CD14-positive monocyte (primary cell): ENCODE measurements around the gene TDP1. TPM values are rescaled to one million over a fixed set of nuclear protein-coding genes. Genes with fewer than 3 reads are reported as not detected.

Source experiments
- DNase-seq, 3 donors: peaks; one replicate each; pipeline ENCODE4 v3.0.0-alpha.2; 2011 to 2022
- H2AFZ ChIP-seq: 2 replicates; pipeline ENCODE4 v1.6.0; 2012; ENCODE audit warnings: mild to moderate bottlenecking, low read depth, low read length, inconsistent platforms; ENCODE audit not compliant: insufficient read depth, poor library complexity, severe bottlenecking
- H3K27ac ChIP-seq, 2 donors: 1 replicate in 1 of 2; 2 replicates in 1 of 2; pipeline ENCODE4 v1.5.1; 2012 to 2013; ENCODE audit warnings: low read length in 2 of 2, control low read depth in 1 of 2, inconsistent platforms in 1 of 2, low read depth in 1 of 2, mild to moderate bottlenecking in 1 of 2
- H3K27me3 ChIP-seq, 2 donors: one replicate each; pipeline versions ENCODE4 v1.6.0 to v1.6.1; 2011 to 2013; ENCODE audit warnings: low read length in 2 of 2; ENCODE audit not compliant: control insufficient read depth in 2 of 2, insufficient read depth in 2 of 2
- H3K36me3 ChIP-seq, 2 donors: replicated peaks in 1 of 2; 1 replicate in 1 of 2; 2 replicates in 1 of 2; pipeline versions ENCODE4 v1.5.1 to v1.6.1; 2012 to 2013; ENCODE audit warnings: low read length in 2 of 2, control low read depth in 1 of 2, inconsistent platforms in 1 of 2, mild to moderate bottlenecking in 1 of 2; ENCODE audit not compliant: insufficient read depth in 2 of 2, control insufficient read depth in 1 of 2
- H3K4me1 ChIP-seq, 2 donors: 1 replicate in 1 of 2; 2 replicates in 1 of 2; pipeline versions ENCODE4 v1.5.1 to v1.6.1; 2012 to 2013; ENCODE audit warnings: low read length in 2 of 2, control low read depth in 1 of 2, inconsistent platforms in 1 of 2, mild to moderate bottlenecking in 1 of 2, moderate library complexity in 1 of 2; ENCODE audit not compliant: insufficient read depth in 2 of 2, control insufficient read depth in 1 of 2
- H3K4me2 ChIP-seq: replicated peaks from 2 replicates; pipeline ENCODE3; 2012; ENCODE audit warnings: low read length, moderate library complexity, mild to moderate bottlenecking; ENCODE audit not compliant: poor library complexity, severe bottlenecking; ENCODE audit errors: extremely low read depth
- H3K4me3 ChIP-seq, 3 experiments: fragments of 200-600 bp in 1 of 3; sonication (generic) in 1 of 3; replicated peaks in 1 of 3; 1 replicate in 2 of 3; 2 replicates in 1 of 3; pipeline ENCODE4 v1.5.1; 2011 to 2013; ENCODE audit warnings: low read length in 3 of 3, mild to moderate bottlenecking in 3 of 3, control low read depth in 2 of 3, low read depth in 2 of 3, inconsistent platforms in 1 of 3, moderate library complexity in 1 of 3
- H3K79me2 ChIP-seq: 2 replicates; pipeline ENCODE4 v1.6.0; 2012; ENCODE audit warnings: mild to moderate bottlenecking, control low read depth, inconsistent platforms, low read length, moderate library complexity; ENCODE audit not compliant: insufficient read depth
- H3K9ac ChIP-seq: 2 replicates; pipeline ENCODE4 v1.6.0; 2017; ENCODE audit warnings: low read length, mild to moderate bottlenecking; ENCODE audit not compliant: insufficient read depth, poor library complexity, severe bottlenecking
- H3K9me3 ChIP-seq, 2 donors: replicated peaks in 1 of 2; 1 replicate in 1 of 2; 2 replicates in 1 of 2; pipeline versions ENCODE4 v1.5.1 to v1.6.1; 2012 to 2013; ENCODE audit warnings: low read length in 2 of 2, control low read depth in 1 of 2; ENCODE audit not compliant: control insufficient read depth in 1 of 2, insufficient read depth in 1 of 2
- H4K20me1 ChIP-seq: 2 replicates; pipeline ENCODE4 v1.6.0; 2012; ENCODE audit warnings: mild to moderate bottlenecking, low read length, control low read depth, moderate library complexity; ENCODE audit not compliant: insufficient read depth
- H3K27ac Mint-ChIP-seq, 7 donors: one replicate each; pipeline ENCODE4 v1.8.0; 2020; ENCODE audit warnings: mild to moderate bottlenecking in 7 of 7, mixed read lengths in 7 of 7, moderate library complexity in 6 of 7, inconsistent platforms in 2 of 7
- H3K27me3 Mint-ChIP-seq, 3 donors: one replicate each; pipeline ENCODE4 v1.8.0; 2021 to 2022; ENCODE audit warnings: low read depth in 3 of 3, mild to moderate bottlenecking in 3 of 3, mixed read lengths in 3 of 3, moderate library complexity in 3 of 3, inconsistent platforms in 1 of 3
- H3K36me3 Mint-ChIP-seq, 2 donors: one replicate each; pipeline ENCODE4 v1.8.0; 2020; ENCODE audit warnings: mixed read lengths in 2 of 2, inconsistent platforms in 1 of 2, mild to moderate bottlenecking in 1 of 2
- H3K4me1 Mint-ChIP-seq: one replicate; pipeline ENCODE4 v1.8.0; 2020; ENCODE audit warnings: mild to moderate bottlenecking, mixed read lengths
- H3K4me3 Mint-ChIP-seq, 2 donors: one replicate each; pipeline ENCODE4 v1.8.0; 2020; ENCODE audit warnings: mild to moderate bottlenecking in 2 of 2, mixed read lengths in 2 of 2, moderate library complexity in 1 of 2
- H3K9me3 Mint-ChIP-seq, 7 donors: one replicate each; pipeline ENCODE4 v1.8.0; 2020 to 2022; ENCODE audit warnings: mixed read lengths in 7 of 7, mild to moderate bottlenecking in 6 of 7, moderate library complexity in 6 of 7, inconsistent platforms in 2 of 7
- CTCF ChIP-seq: fragments of 200-600 bp; IDR thresholded peaks from one replicate; pipeline ENCODE4 v1.8.0; 2022; ENCODE audit warnings: antibody characterized with exemption, mild to moderate bottlenecking
- WGBS: methylation state at CpG from one replicate; pipeline ENCODE4 v1.1.5; 2013; ENCODE audit warnings: missing lambda C conversion rate; ENCODE audit not compliant: insufficient coverage; 5-methylcytosine and 5-hydroxymethylcytosine counted together
- intact Hi-C, 2 donors: fragments of 100-400 bp; cut with micrococcal nuclease; formaldehyde crosslinking; loops; one replicate each; pipeline versions ENCODE4 v1.15.0 to v1.15.1; 2023
- polyA plus RNA-seq, 3 donors: library from polyadenylated mRNA; depleted of rRNA in 1 of 3; unstranded in 2 of 3; stranded (reverse) in 1 of 3; fragments of 300-500 nt in 2 of 3; fragments of >200 nt in 1 of 3; fragmentation: Illumina TruSeq in 2 of 3; gene quantifications; 1 replicate in 2 of 3; 2 replicates in 1 of 3; pipeline ENCODE4 v1.2.3, GENCODE V29; 2012 to 2021

The TDP1 gene
- polyA plus RNA-seq, 3 donors, result 9.2 to 13.4 (median 10.6) TPM

- Mint-ChIP-seq H3K4me3 (peak overlapping the region; percentile 98 to 99), H3K4me1 (peaks cover 51% of the 10 kb centered on the region), H3K27ac (peak overlapping the region in 6 of 7 donors; percentile 28 to 88 (median 78)), H3K36me3 (peaks cover 15 to 27% of the 10 kb centered on the region in 2 donors), H3K27me3 (peaks cover 42 to 72% (median 58%) of the 10 kb centered on the region in 3 donors), H3K9me3 (peaks cover 0 to 13% (median 8%) of the 10 kb centered on the region in 7 donors)
- peak overlapping the region; percentile 69 for H3K9ac ChIP-seq
- peak in 2 of 3 donors; percentile 11 to 18 for DNase-seq
- WGBS, result under 1% methylated on average over 63 of the region's 63 CpGs
- H3K4me3 ChIP-seq, result peak overlapping the region; percentile 43 to 84 (median 44)
- H4K20me1 ChIP-seq, result peaks cover 8% of the 10 kb centered on the region
- no peaks in the 10 kb centered on the region for H3K36me3 ChIP-seq
- H3K27me3 ChIP-seq, result peaks cover 24 to 48% of the 10 kb centered on the region in 2 donors
- H3K9me3 ChIP-seq, result no peaks in the 10 kb centered on the region
- H2AFZ ChIP-seq, result peak overlapping the region; percentile 84
- H3K4me1 ChIP-seq, result peaks cover 36 to 58% of the 10 kb centered on the region in 2 donors
- H3K4me2 ChIP-seq, result peak overlapping the region; percentile 88
- intact Hi-C loops, result loop anchor here in 1 of 2 donors (10.0 kb wide), 1 partner anchor 107 kb away; the partner anchor contains the start of genes EFCAB11 and TDP1
- H3K79me2 ChIP-seq, result peaks cover 13% of the 10 kb centered on the region
- TF ChIP-seq CTCF, result no peak
- H3K27ac ChIP-seq, result peak overlapping the region; percentile 31 to 52
Observed at GRCh38 chr14:90062127-90062794, 106.5 kb downstream of the TDP1 start.

GRCh38 chr14:90062822-90063539, 107.3 kb downstream of the TDP1 start:
- H3K27me3 Mint-ChIP-seq, result peaks cover 39 to 72% (median 51%) of the 10 kb centered on the region in 3 donors
- peak overlapping the region; percentile 98 to 99 for H3K4me3 Mint-ChIP-seq
- Histone ChIP-seq H3K4me3 (peak overlapping the region; percentile 43 to 84 (median 44)), H3K36me3 (no peaks in the 10 kb centered on the region), H2AFZ (peak overlapping the region; percentile 84), H3K4me2 (peak overlapping the region; percentile 88), H3K9ac (peak overlapping the region; percentile 69), H3K79me2 (peaks cover 13% of the 10 kb centered on the region), H3K9me3 (no peaks in the 10 kb centered on the region), H4K20me1 (peaks cover 10% of the 10 kb centered on the region), H3K27ac (peak overlapping the region; percentile 31 to 52), H3K27me3 (peaks cover 22 to 49% of the 10 kb centered on the region in 2 donors), H3K4me1 (peaks cover 36 to 58% of the 10 kb centered on the region in 2 donors)
- H3K4me1 Mint-ChIP-seq, result peaks cover 51% of the 10 kb centered on the region
- no peak for TF ChIP-seq CTCF
- H3K9me3 Mint-ChIP-seq, result peaks cover 0 to 13% (median 8%) of the 10 kb centered on the region in 7 donors
- H3K36me3 Mint-ChIP-seq, result peaks cover 19 to 33% of the 10 kb centered on the region in 2 donors
- WGBS, result 20% methylated on average over 9 of the region's 11 CpGs
- peak overlapping the region in 6 of 7 donors; percentile 45 to 88 (median 78) for H3K27ac Mint-ChIP-seq
- intact Hi-C loops, result loop anchor here in 1 of 2 donors (10.0 kb wide), 1 partner anchor 108 kb away; the partner anchor contains the start of genes EFCAB11 and TDP1
- DNase-seq, result peak; percentile 31 to 57 (median 40)
